Keratinocyte (primary cell): ENCODE data around the gene PAX5.

Source experiments
- CTCF ChIP-seq, 3 experiments: IDR thresholded peaks in 1 of 3; conservative IDR thresholded peaks in 1 of 3; optimal IDR thresholded peaks in 1 of 3; 2 replicates in 2 of 3; 3 replicates in 1 of 3; pipeline versions ENCODE3 to v1.5.1; 2011; ENCODE audit warnings: low read length in 3 of 3, mild to moderate bottlenecking in 3 of 3, moderate library complexity in 2 of 3, control low read depth in 1 of 3, inconsistent platforms in 1 of 3; ENCODE audit not compliant: insufficient read depth in 2 of 3; ENCODE audit errors: extremely low read depth in 1 of 3
- EZH2 ChIP-seq: IDR thresholded peaks from one replicate; pipeline ENCODE4 v1.6.1; 2012; ENCODE audit warnings: inconsistent platforms, mild to moderate bottlenecking, low read length, moderate library complexity

- no peak for TF ChIP-seq CTCF (optimal IDR thresholded peaks at IDR 0.05 in 1 of 3, IDR thresholded peaks at IDR 0.05 in 1 of 3, conservative IDR thresholded peaks at IDR 0.05 in 1 of 3; ENCODE audit: extremely low read depth in 1 of 3, insufficient read depth in 2 of 3, low read length in 3 of 3)
- TF ChIP-seq EZH2 = no peak
These were observed 156.8 kb downstream of the PAX5 start for GRCh38 chr9:36877239-36877638.
